Prostate gland (tissue), 2 donors: ENCODE data around the gene SPATS1. TPM values are rescaled to one million over a fixed set of nuclear protein-coding genes. Genes with fewer than 3 reads are reported as not detected.

Experiments
- DNase-seq: peaks from one replicate; pipeline ENCODE4 v3.0.0-alpha.2; 2019; ENCODE audit warnings: low spot score
- H3K27ac ChIP-seq, 2 donors: fragments of 200-600 bp; sonication (generic); 2 replicates each; pipeline ENCODE4 v1.5.1; 2017 to 2019
- H3K27me3 ChIP-seq: fragments of 200-600 bp; sonication (generic); replicated peaks from 2 replicates; pipeline ENCODE4 v1.5.1; 2019; ENCODE audit not compliant: insufficient read depth
- H3K36me3 ChIP-seq, 2 donors: fragments of 200-600 bp; sonication (generic); 1 replicate in 1 of 2; 2 replicates in 1 of 2; pipeline versions ENCODE4 v1.5.1 to v1.8.1; 2017 to 2019
- H3K4me1 ChIP-seq: fragments of 200-600 bp; sonication (generic); replicated peaks from 2 replicates; pipeline ENCODE4 v1.5.1; 2019
- H3K4me3 ChIP-seq, 2 donors: fragments of 200-600 bp; sonication (generic); 2 replicates each; pipeline ENCODE4 v1.5.1; 2017 to 2019
- H3K9me3 ChIP-seq: fragments of 200-600 bp; sonication (generic); 2 replicates; pipeline ENCODE4 v1.5.1; 2017
- POLR2A ChIP-seq: fragments of 450-650 bp; IDR thresholded peaks from one replicate; pipeline ENCODE4 v1.6.1; 2016; ENCODE audit warnings: antibody characterized with exemption, mild to moderate bottlenecking
- POLR2AphosphoS5 ChIP-seq: sonication (generic); formaldehyde crosslinking; IDR thresholded peaks from one replicate; pipeline ENCODE4 v1.6.1; 2017; ENCODE audit warnings: antibody characterized with exemption
- WGBS: methylation state at CpG from one replicate; pipeline ENCODE4 v1.1.5; 2018; 5-methylcytosine and 5-hydroxymethylcytosine counted together
- intact Hi-C: fragments of 100-400 bp; cut with DNase I; formaldehyde crosslinking; loops from one replicate; pipeline ENCODE4 v1.14.2; 2022
- total RNA-seq, 2 donors: library from RNA; depleted of rRNA; stranded (reverse); fragments of >200 nt; gene quantifications; one replicate each; pipeline ENCODE4 v1.1.0, GENCODE V29; 2016
- TF ChIP-seq, protein P1 (sequence below), 4 experiments: fragments of 200-600 bp in 2 of 4; fragments of 450-650 bp in 2 of 4; sonication (generic) in 2 of 4; IDR thresholded peaks; 1 replicate in 3 of 4; 2 replicates in 1 of 4; pipeline ENCODE4 v1.5.1; 2016 to 2019; ENCODE audit warnings: antibody characterized with exemption in 4 of 4, mild to moderate bottlenecking in 2 of 4, moderate library complexity in 2 of 4

The SPATS1 gene
- total RNA-seq, 2 donors from 2014 or later = 2.0 TPM; not detected in 1

DNA sequence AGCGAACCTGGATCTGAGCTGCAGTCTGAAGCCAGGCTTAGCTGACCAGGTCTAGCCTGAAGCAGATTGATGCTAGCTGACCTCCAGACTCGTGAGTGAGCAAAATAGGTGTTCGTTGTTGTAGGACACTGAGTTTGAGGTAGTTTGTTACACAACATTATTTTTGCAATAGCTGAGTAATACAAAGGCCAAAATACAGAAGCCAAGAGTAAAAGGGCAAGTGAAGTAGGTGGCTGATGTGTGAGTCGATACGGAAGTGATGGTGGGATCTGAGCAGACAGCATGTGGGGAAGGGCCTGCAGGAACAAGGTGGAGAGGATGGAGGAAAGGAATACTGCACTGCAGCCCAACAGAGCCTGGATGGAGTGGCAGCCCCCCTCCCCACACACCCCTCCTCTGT, 8.5 kb upstream of the SPATS1 start:
- H3K4me1 ChIP-seq = peaks cover 4% of the 10 kb centered on the region
- no peaks in the 10 kb centered on the region for H3K27me3 ChIP-seq
- DNase-seq = no peak
- no peak overlapping the region for H3K4me3 ChIP-seq
- H3K36me3 ChIP-seq = no peaks in the 10 kb centered on the region
- TF ChIP-seq POLR2AphosphoS5 = no peak
- TF ChIP-seq, protein P1, sequence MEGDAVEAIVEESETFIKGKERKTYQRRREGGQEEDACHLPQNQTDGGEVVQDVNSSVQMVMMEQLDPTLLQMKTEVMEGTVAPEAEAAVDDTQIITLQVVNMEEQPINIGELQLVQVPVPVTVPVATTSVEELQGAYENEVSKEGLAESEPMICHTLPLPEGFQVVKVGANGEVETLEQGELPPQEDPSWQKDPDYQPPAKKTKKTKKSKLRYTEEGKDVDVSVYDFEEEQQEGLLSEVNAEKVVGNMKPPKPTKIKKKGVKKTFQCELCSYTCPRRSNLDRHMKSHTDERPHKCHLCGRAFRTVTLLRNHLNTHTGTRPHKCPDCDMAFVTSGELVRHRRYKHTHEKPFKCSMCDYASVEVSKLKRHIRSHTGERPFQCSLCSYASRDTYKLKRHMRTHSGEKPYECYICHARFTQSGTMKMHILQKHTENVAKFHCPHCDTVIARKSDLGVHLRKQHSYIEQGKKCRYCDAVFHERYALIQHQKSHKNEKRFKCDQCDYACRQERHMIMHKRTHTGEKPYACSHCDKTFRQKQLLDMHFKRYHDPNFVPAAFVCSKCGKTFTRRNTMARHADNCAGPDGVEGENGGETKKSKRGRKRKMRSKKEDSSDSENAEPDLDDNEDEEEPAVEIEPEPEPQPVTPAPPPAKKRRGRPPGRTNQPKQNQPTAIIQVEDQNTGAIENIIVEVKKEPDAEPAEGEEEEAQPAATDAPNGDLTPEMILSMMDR (IDR thresholded peaks at IDR 0.05) = no peak
- no peak for TF ChIP-seq POLR2A
- H3K27ac ChIP-seq = no peak overlapping the region
- WGBS = 93% methylated on average over 5 of the region's 5 CpGs
- H3K9me3 ChIP-seq = no peaks in the 10 kb centered on the region
- intact Hi-C loops = loop anchor here (10.0 kb wide), 1 partner anchor 159 kb away; no protein-coding TSS in a partner anchor

DNA sequence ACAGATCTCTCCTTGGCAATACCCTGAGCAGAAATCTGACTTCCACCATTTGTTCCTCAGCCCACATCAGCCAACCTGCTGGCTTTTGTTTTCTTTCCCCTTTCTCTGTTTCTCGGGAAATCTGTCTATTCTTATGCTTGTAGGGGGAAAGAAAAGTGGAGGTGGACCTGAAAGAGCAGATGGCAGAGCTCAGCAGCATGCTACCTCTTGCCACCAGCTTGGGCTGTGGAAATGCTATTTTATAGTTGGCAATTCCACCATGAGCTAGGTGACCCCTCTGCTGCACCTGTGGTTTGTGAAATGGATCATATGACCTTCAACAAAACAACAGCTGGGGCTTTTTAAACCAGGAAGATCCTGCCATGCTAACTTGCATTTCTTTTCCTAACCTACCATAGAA, 6.8 kb upstream of the SPATS1 start:
- DNase-seq = no peak
- intact Hi-C loops = loop anchor here (5.0 to 10.0 kb wide), 2 partner anchors 161 to 238 kb away; no protein-coding TSS in a partner anchor
- peaks cover 7% of the 10 kb centered on the region for H3K4me1 ChIP-seq
- TF ChIP-seq POLR2A = no peak
- no peak for TF ChIP-seq POLR2AphosphoS5
- TF ChIP-seq, protein P1 (IDR thresholded peaks at IDR 0.05) = no peak
- H3K9me3 ChIP-seq = no peaks in the 10 kb centered on the region
- H3K27me3 ChIP-seq = no peaks in the 10 kb centered on the region
- H3K27ac ChIP-seq = no peak overlapping the region
- 44% methylated on average over 1 of the region's 1 CpG for WGBS
- no peaks in the 10 kb centered on the region for H3K36me3 ChIP-seq
- no peak overlapping the region for H3K4me3 ChIP-seq

DNA sequence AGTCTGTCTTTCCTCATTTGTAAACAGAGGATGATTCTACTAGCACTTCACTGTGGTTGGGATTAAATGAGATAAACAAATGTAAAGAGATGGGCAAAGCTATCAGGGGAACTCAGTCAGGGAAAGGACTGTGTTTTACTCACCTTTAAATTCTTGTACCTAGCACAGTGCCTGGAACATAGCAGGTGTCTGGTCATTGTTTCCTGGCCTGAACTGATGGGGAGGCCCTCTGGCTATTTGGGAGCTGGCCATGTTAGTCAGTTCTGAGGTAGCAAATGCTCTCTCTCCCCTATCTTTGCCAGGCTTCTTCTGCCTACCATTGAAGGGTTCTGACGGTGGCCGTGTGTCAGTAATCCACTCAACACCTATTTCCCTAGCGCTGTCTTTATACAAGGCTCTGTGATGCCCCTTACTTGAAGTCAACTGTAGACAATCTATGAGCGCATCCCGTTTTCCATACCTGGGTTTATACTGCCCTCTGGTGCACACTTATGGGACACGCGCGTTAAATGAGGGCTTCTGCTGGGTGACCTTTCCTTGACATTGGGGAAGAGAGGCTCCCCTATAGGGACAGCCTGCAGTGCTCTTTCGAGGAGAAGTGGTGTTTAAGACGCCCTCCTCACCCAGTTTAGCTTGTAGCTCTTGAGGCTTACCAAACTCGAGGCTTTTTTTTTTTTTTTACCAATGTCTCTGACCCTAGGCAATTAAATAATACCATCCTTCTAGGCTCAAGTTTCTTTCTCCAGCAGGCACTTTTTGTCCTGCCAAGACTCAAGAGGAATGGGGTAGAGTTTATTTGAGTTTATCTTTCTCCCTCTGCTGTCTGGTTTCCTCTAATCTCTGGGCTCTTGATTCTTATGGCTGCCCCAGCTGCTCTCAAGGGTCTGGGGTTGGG, 4.0 kb upstream of the SPATS1 start:
- 8% methylated on average over 11 of the region's 11 CpGs for WGBS
- Histone ChIP-seq H3K27ac (peak overlapping the region; percentile 64 to 68), H3K36me3 (no peaks in the 10 kb centered on the region), H3K4me3 (no peak overlapping the region), H3K4me1 (peaks cover 7% of the 10 kb centered on the region), H3K9me3 (no peaks in the 10 kb centered on the region), H3K27me3 (no peaks in the 10 kb centered on the region)
- DNase-seq = peak; percentile 62
- TF ChIP-seq POLR2A (no peak), POLR2AphosphoS5 (peak; percentile 27)
- TF ChIP-seq, protein P1 (IDR thresholded peaks at IDR 0.05) = peak; percentile 38 to 72 (median 64)
- intact Hi-C loops = loop anchor here (2.0 to 10.0 kb wide), 3 partner anchors 70 to 241 kb away; no protein-coding TSS in a partner anchor

DNA sequence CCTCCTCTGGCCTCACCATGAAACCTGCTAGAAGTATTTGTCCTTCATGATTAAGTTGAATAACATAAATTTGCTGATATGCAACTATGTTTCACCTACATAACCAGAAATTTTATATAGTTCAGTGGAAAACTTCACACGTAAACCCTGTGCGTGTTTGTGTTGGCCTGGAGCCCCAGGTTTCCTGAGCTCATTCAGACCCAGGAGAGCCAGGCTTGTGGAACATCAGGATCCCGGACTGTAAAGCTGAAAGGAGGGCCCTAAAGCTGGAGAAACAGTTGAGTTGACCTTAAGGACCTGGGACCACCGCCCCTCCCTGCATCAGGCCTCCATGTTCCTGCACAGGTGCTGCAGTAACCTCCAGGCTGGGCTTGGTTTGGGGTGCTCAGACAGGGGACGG, 3.1 kb upstream of the SPATS1 start:
- intact Hi-C loops = loop anchor here (2.0 to 10.0 kb wide), 3 partner anchors 70 to 242 kb away; no protein-coding TSS in a partner anchor
- no peaks in the 10 kb centered on the region for H3K36me3 ChIP-seq

DNA sequence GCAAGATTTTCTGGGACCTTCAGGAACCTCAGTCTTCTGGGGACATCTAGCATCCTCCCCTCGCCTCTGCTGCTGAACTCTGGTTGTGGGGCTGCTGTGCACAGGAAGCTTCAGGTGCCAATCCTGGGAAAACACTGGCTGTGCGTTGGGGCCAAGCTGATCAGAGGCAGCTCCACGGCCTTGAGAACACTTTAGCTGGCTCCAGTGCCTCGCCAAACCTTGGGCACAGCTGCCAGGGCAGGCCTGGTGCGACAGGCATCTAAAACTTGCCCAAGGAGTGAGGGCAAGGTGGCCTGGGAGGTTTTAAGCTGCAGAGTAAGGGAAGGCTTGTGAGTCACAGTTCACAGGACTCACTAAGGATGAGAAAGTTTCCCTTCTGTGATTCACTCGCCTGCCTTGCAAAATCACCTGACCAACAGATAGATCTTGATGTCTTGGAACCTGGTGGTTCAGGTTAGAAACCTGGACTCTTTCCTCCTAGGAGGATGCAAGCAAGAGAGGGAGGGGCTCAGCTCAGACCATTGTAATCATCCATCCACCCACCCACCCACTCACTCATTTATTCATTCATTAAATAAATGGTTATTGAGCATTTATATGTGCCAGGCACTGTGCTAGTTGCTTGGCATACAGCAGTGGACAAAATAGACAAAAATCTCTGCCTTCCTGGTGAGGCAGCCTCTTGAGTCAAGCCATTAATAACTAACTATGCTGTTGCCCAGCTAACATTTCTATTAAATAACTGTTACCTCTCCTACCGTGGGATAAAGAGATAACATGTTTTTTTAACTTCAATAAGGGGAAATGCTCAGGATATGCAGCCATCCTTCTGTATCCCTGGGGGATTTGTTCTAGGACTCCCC, 2.5 kb upstream of the SPATS1 start:
- no peak for TF ChIP-seq POLR2A
- TF ChIP-seq, protein P1 (IDR thresholded peaks at IDR 0.05) = no peak
- no peak for TF ChIP-seq POLR2AphosphoS5
- intact Hi-C loops = loop anchor here (2.0 to 10.0 kb wide), 3 partner anchors 71 to 243 kb away; no protein-coding TSS in a partner anchor
- Histone ChIP-seq H3K36me3 (no peaks in the 10 kb centered on the region), H3K4me1 (peaks cover 7% of the 10 kb centered on the region), H3K4me3 (no peak overlapping the region), H3K27me3 (no peaks in the 10 kb centered on the region), H3K27ac (peak overlapping the region; percentile 64 to 68), H3K9me3 (no peaks in the 10 kb centered on the region)
- no peak for DNase-seq
- 68% methylated on average over 7 of the region's 7 CpGs for WGBS

More for the DNA sequence above, 3.1 kb upstream of the SPATS1 start:
- no peak for TF ChIP-seq POLR2A
- TF ChIP-seq POLR2AphosphoS5 = peak; percentile 59
- H3K27ac ChIP-seq = peak overlapping the region; percentile 64 to 68
- H3K4me1 ChIP-seq = peaks cover 7% of the 10 kb centered on the region
- H3K9me3 ChIP-seq = no peaks in the 10 kb centered on the region
- 53% methylated on average over 5 of the region's 5 CpGs for WGBS
- H3K4me3 ChIP-seq = no peak overlapping the region
- DNase-seq = peak; percentile 58
- no peaks in the 10 kb centered on the region for H3K27me3 ChIP-seq
